Vagina (tissue), 2 donors: ENCODE results near the gene HRH1.
"Not testable (repeated sequence)": the region's sequence is repeated elsewhere in the genome, so short reads cannot be mapped to it uniquely, and the experiment has no call there.

Experiments used
- POLR2A ChIP-seq, 2 donors: fragments of 450-650 bp; IDR thresholded peaks; one replicate each; pipeline ENCODE4 v1.6.1; 2017; ENCODE audit warnings: antibody characterized with exemption in 2 of 2, mild to moderate bottlenecking in 2 of 2, moderate library complexity in 2 of 2
- POLR2AphosphoS5 ChIP-seq, 2 donors: sonication (generic); formaldehyde crosslinking; IDR thresholded peaks; one replicate each; pipeline ENCODE4 v1.9.0; 2017; ENCODE audit warnings: antibody characterized with exemption in 2 of 2, mild to moderate bottlenecking in 2 of 2, low read depth in 1 of 2; ENCODE audit not compliant: insufficient read depth in 1 of 2
- TF ChIP-seq, protein P1 (sequence below), 3 experiments: fragments of 450-650 bp in 2 of 3; fragments of 200-600 bp in 1 of 3; sonication (generic) in 1 of 3; IDR thresholded peaks; one replicate each; pipeline ENCODE4 v1.5.1; 2017 to 2019; ENCODE audit warnings: antibody characterized with exemption in 3 of 3, mild to moderate bottlenecking in 2 of 3, moderate library complexity in 2 of 3

DNA sequence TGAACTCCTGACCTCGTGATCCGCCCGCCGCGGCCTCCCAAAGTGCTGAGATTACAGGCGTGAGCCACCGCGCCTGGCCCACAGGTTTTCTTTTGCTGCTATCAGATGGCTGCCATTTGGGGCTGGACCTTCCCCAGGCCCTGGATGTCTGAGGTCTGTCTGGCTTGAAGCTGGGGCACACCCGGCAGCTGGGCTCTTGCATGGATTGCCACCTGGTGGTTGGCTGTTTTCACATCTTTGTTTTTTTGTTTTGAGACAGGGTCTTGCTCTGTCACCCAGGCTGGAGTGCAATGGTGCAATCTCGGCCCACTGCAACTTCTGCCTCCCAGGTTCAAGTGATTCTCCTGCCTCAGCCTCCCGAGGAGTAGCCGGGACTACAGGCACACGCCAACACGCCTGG lies 51.6 kb downstream of the HRH1 start:
- TF ChIP-seq POLR2AphosphoS5 (IDR thresholded peaks at IDR 0.05; ENCODE audit: insufficient read depth in 1 of 2, low read depth in 1 of 2); POLR2A (IDR thresholded peaks at IDR 0.05): not testable (repeated sequence)
- TF ChIP-seq, protein P1, sequence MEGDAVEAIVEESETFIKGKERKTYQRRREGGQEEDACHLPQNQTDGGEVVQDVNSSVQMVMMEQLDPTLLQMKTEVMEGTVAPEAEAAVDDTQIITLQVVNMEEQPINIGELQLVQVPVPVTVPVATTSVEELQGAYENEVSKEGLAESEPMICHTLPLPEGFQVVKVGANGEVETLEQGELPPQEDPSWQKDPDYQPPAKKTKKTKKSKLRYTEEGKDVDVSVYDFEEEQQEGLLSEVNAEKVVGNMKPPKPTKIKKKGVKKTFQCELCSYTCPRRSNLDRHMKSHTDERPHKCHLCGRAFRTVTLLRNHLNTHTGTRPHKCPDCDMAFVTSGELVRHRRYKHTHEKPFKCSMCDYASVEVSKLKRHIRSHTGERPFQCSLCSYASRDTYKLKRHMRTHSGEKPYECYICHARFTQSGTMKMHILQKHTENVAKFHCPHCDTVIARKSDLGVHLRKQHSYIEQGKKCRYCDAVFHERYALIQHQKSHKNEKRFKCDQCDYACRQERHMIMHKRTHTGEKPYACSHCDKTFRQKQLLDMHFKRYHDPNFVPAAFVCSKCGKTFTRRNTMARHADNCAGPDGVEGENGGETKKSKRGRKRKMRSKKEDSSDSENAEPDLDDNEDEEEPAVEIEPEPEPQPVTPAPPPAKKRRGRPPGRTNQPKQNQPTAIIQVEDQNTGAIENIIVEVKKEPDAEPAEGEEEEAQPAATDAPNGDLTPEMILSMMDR (IDR thresholded peaks at IDR 0.05), result peak in 1 of 3 experiments; percentile 14
